ENCODE data around the gene ETS1.

ETS1 gene

GRCh38 chr11:128533472-128533871 is 53.9 kb downstream of the ETS1 start:
- ATAC-seq (ENCODE audit: insufficient read depth, low read depth), result no peak

DNA sequence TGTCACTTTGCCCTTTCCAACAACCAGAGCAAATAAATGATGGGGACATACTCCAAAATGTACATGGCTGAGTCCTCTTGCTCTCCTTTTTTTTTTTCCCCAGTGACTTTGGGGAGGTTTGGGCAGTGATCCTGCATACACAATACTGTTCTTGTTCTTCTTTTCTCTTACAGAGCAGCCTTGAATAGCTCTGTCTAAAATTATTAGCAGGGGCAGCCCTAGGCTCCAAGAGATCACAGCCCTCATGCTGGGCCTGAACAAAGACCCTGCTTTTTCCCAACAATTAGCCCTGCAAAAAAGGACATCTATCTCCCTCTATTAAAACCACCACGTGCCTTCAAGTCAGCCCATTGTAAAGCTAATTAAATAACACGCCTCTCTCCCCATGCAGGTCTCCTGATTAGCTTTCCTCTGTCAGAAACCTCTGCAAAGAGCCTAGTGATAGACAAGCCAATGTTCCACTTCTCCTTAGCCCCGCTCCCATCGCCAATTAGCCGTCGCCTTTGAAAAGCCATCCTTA is 54.7 kb downstream of the ETS1 start:
- H3K9me3 ChIP-seq (ENCODE audit: insufficient read depth, low read length, severe bottlenecking), result no peaks in the 10 kb centered on the region
- no peaks in the 10 kb centered on the region for H3K36me3 ChIP-seq (ENCODE audit: insufficient read depth, low read length)
- no peak overlapping the region for H3K27ac ChIP-seq (ENCODE audit: low read length)
- H3K4me3 ChIP-seq (ENCODE audit: low read depth in 1 of 2, low read length in 2 of 2), result no peak overlapping the region
- no peak overlapping the region for H2AFZ ChIP-seq (ENCODE audit: low read depth, low read length)
- TF ChIP-seq EZH2 (IDR thresholded peaks at IDR 0.05; ENCODE audit: borderline replicate concordance, low read depth, low read length, severe bottlenecking), result no peak
- peaks cover 9% of the 10 kb centered on the region for H3K4me1 ChIP-seq (ENCODE audit: insufficient read depth, low read length)
- DNase-seq (no peak), ATAC-seq (ENCODE audit: insufficient read depth, low read depth) (no peak)
- H3K4me2 ChIP-seq (ENCODE audit: insufficient read depth, low read length), result no peak overlapping the region
- no peaks in the 10 kb centered on the region for H3K27me3 ChIP-seq (ENCODE audit: insufficient read depth, low read length, poor library complexity)
- no peaks in the 10 kb centered on the region for H3K79me2 ChIP-seq (ENCODE audit: insufficient read depth, low read length)
- no peak overlapping the region for H3K9ac ChIP-seq (ENCODE audit: low read depth, low read length)
- no peaks in the 10 kb centered on the region for H4K20me1 ChIP-seq (ENCODE audit: insufficient read depth, low read length)

More at GRCh38 chr11:128533472-128533871, 53.9 kb downstream of the ETS1 start:
- H3K79me2 ChIP-seq (ENCODE audit: insufficient read depth, low read length), result no peaks in the 10 kb centered on the region
- H3K4me2 ChIP-seq (ENCODE audit: insufficient read depth, low read length), result no peak overlapping the region
- no peaks in the 10 kb centered on the region for H3K36me3 ChIP-seq (ENCODE audit: insufficient read depth, low read length)
- no peaks in the 10 kb centered on the region for H3K27me3 ChIP-seq (ENCODE audit: insufficient read depth, low read length, poor library complexity)
- no peak overlapping the region for H3K9ac ChIP-seq (ENCODE audit: low read depth, low read length)
- H3K4me1 ChIP-seq (ENCODE audit: insufficient read depth, low read length), result peaks cover under 1% of the 10 kb centered on the region; the same call in 1 of the 2 replicates
- no peak overlapping the region for H3K4me3 ChIP-seq (ENCODE audit: low read depth in 1 of 2, low read length in 2 of 2)
- no peak overlapping the region for H3K27ac ChIP-seq (ENCODE audit: low read length)
- no peak for TF ChIP-seq CTCF (IDR thresholded peaks at IDR 0.05; ENCODE audit: borderline replicate concordance, extremely low read depth, low read length, poor library complexity, severe bottlenecking)
- TF ChIP-seq EZH2 (IDR thresholded peaks at IDR 0.05; ENCODE audit: borderline replicate concordance, low read depth, low read length, severe bottlenecking), result no peak
- no peaks in the 10 kb centered on the region for H3K9me3 ChIP-seq (ENCODE audit: insufficient read depth, low read length, severe bottlenecking)
- no peak for DNase-seq
- H2AFZ ChIP-seq (ENCODE audit: low read depth, low read length), result no peak overlapping the region
- no peaks in the 10 kb centered on the region for H4K20me1 ChIP-seq (ENCODE audit: insufficient read depth, low read length)

DNA sequence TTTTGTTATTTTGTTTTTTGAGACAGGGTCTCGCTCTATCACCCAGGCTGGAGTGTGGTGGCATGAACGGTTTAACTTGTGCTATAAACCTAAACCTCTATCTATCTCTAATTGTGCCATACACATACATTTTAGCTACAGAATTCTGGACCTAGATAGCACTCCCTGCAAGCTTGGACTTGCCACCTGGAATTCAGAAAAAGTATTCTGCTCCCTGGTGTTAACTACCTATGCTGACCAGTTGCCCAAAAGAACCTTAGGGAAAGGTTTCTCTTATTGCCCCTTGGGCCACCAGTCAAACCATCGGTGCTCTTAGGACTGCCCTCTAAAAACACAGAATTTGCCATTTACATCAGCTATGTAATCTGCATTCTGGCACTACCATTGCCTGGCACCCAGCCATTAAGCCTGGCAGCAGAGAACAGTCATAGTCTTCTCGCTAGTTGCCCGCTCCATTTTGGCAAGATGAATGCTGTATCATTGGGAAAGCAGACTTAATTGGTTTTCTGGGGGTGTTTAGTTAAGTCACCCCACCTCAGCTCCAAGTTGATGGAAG is 55.3 kb downstream of the ETS1 start:
- Histone ChIP-seq H3K4me1 (ENCODE audit: insufficient read depth, low read length) (peaks cover 15% of the 10 kb centered on the region), H3K27ac (ENCODE audit: low read length) (no peak overlapping the region), H3K4me2 (ENCODE audit: insufficient read depth, low read length) (no peak overlapping the region), H3K27me3 (ENCODE audit: insufficient read depth, low read length, poor library complexity) (no peaks in the 10 kb centered on the region), H3K36me3 (ENCODE audit: insufficient read depth, low read length) (no peaks in the 10 kb centered on the region), H2AFZ (ENCODE audit: low read depth, low read length) (no peak overlapping the region), H3K79me2 (ENCODE audit: insufficient read depth, low read length) (no peaks in the 10 kb centered on the region), H3K4me3 (ENCODE audit: low read depth in 1 of 2, low read length in 2 of 2) (no peak overlapping the region), H4K20me1 (ENCODE audit: insufficient read depth, low read length) (no peaks in the 10 kb centered on the region), H3K9ac (ENCODE audit: low read depth, low read length) (no peak overlapping the region), H3K9me3 (ENCODE audit: insufficient read depth, low read length, severe bottlenecking) (no peaks in the 10 kb centered on the region)
- TF ChIP-seq CTCF (IDR thresholded peaks at IDR 0.05; ENCODE audit: borderline replicate concordance, extremely low read depth, low read length, poor library complexity, severe bottlenecking) (no peak), EZH2 (IDR thresholded peaks at IDR 0.05; ENCODE audit: borderline replicate concordance, low read depth, low read length, severe bottlenecking) (no peak)
- no peak for ATAC-seq (ENCODE audit: insufficient read depth, low read depth)
- no peak for DNase-seq

- Histone ChIP-seq H3K36me3 (ENCODE audit: insufficient read depth, low read length) (no peaks in the 10 kb centered on the region), H3K9ac (ENCODE audit: low read depth, low read length) (no peak overlapping the region), H2AFZ (ENCODE audit: low read depth, low read length) (no peak overlapping the region), H3K79me2 (ENCODE audit: insufficient read depth, low read length) (no peaks in the 10 kb centered on the region), H3K4me2 (ENCODE audit: insufficient read depth, low read length) (no peak overlapping the region), H3K9me3 (ENCODE audit: insufficient read depth, low read length, severe bottlenecking) (no peaks in the 10 kb centered on the region), H3K4me3 (ENCODE audit: low read depth in 1 of 2, low read length in 2 of 2) (no peak overlapping the region), H3K4me1 (ENCODE audit: insufficient read depth, low read length) (peaks cover 20% of the 10 kb centered on the region), H3K27ac (ENCODE audit: low read length) (no peak overlapping the region), H3K27me3 (ENCODE audit: insufficient read depth, low read length, poor library complexity) (no peaks in the 10 kb centered on the region), H4K20me1 (ENCODE audit: insufficient read depth, low read length) (no peaks in the 10 kb centered on the region)
- ATAC-seq (ENCODE audit: insufficient read depth, low read depth) (no peak), DNase-seq (no peak)
- TF ChIP-seq CTCF (IDR thresholded peaks at IDR 0.05; ENCODE audit: borderline replicate concordance, extremely low read depth, low read length, poor library complexity, severe bottlenecking), result no peak
- TF ChIP-seq EZH2 (IDR thresholded peaks at IDR 0.05; ENCODE audit: borderline replicate concordance, low read depth, low read length, severe bottlenecking), result no peak
Observed at GRCh38 chr11:128531588-128531987, 55.8 kb downstream of the ETS1 start.

Measured in DND-41 (cell line).